Panc1 (cell line): ENCODE results near the gene MRRF.

Experiments
- CTCF ChIP-seq: fragments of 450-650 bp; IDR thresholded peaks from 2 replicates; pipeline ENCODE4 v1.5.1; 2017; ENCODE audit warnings: mild to moderate bottlenecking
- POLR2AphosphoS5 ChIP-seq: IDR thresholded peaks from 2 replicates; pipeline ENCODE4 v1.6.1; 2012; ENCODE audit warnings: mild to moderate bottlenecking, low read depth, low read length, moderate library complexity
- REST ChIP-seq, 2 experiments: IDR thresholded peaks; 2 replicates each; pipeline ENCODE4 v1.6.1; 2011 to 2012; ENCODE audit warnings: low read depth in 2 of 2, control low read depth in 1 of 2, low read length in 1 of 2, mild to moderate bottlenecking in 1 of 2, moderate library complexity in 1 of 2; ENCODE audit not compliant: insufficient read depth in 1 of 2
- SIN3A ChIP-seq: IDR thresholded peaks from 2 replicates; pipeline ENCODE4 v1.6.1; 2012; ENCODE audit warnings: low read depth, mild to moderate bottlenecking, low read length, moderate library complexity, borderline replicate concordance; ENCODE audit not compliant: insufficient read depth
- TCF7L2 ChIP-seq: IDR thresholded peaks from 2 replicates; pipeline ENCODE4 v1.6.1; 2011; ENCODE audit warnings: mild to moderate bottlenecking, low read depth, low read length, inconsistent platforms

DNA sequence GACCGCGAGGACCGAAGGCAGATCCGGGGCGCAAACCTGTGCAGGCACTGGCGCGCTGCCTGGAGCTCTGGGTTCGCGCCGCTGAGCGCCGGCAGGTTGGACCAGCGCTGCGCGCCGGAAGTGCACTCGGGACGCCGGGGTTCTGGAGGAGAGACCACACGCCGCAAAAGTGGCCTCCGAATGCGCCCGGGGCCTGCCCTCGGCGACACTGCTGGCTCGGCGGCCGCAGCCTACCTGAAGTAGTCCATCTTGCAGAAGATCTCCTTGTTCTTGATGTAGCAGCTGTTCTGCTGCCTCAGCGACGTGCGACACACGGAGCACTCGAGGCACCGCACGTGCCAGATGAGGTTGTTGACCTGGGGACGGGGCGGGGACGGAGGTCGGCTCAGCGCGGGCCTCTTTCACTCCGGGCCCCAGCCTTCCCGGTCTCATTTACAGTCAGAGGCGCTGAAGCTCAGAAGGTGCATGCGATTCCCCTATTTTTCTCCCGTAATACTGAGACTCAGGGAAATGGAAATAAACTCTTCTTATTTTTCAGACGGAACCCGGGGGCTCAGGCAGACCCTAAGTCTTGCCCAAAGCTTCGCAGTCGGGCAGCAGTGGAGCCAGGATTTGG is 38.4 kb upstream of the MRRF start:
- TF ChIP-seq POLR2AphosphoS5 (no peak), TCF7L2 (no peak), CTCF (no peak), SIN3A (no peak), REST (IDR thresholded peaks at IDR 0.05; ENCODE audit: insufficient read depth in 1 of 2, low read depth in 2 of 2, low read length in 1 of 2) (no peak)
